SK-N-SH treated with all-trans-retinoic acid at 6 μM for 48 hours (cell line): Measurements from ENCODE around the gene CANT1.

ENCODE experiments used
- ATAC-seq: fragments of 200-7000 bp; cut with Tn5 transposase; 3 replicates; pipeline ENCODE4 v1.9.1; 2020; ENCODE audit warnings: mild to moderate bottlenecking, moderate library complexity
- ARNTL ChIP-seq: fragments of 450-650 bp; formaldehyde crosslinking; IDR thresholded peaks from 2 replicates; pipeline ENCODE4 v1.5.0; 2020; ENCODE audit warnings: low read depth, mild to moderate bottlenecking, moderate library complexity, borderline replicate concordance
- BACH2 ChIP-seq: fragments of 250-450 bp; sonication (Bioruptor Pico); IDR thresholded peaks from 2 replicates; pipeline ENCODE4 v1.9.0; 2021; ENCODE audit warnings: mild to moderate bottlenecking, borderline replicate concordance
- CSDC2 ChIP-seq: fragments of 250-450 bp; sonication (Bioruptor Pico); IDR thresholded peaks from 2 replicates; pipeline ENCODE4 v1.5.0; 2020; ENCODE audit warnings: mild to moderate bottlenecking, moderate library complexity
- ESRRG ChIP-seq: fragments of 250-450 bp; sonication (Bioruptor Pico); IDR thresholded peaks from 2 replicates; pipeline ENCODE4 v1.6.1; 2021; ENCODE audit warnings: mild to moderate bottlenecking
- GLIS3 ChIP-seq: fragments of 250-450 bp; sonication (Bioruptor Pico); IDR thresholded peaks from 2 replicates; pipeline ENCODE4 v1.5.0; 2020; ENCODE audit warnings: mild to moderate bottlenecking, moderate library complexity
- ISL1 ChIP-seq: fragments of 250-450 bp; sonication (Bioruptor Pico); IDR thresholded peaks from 2 replicates; pipeline ENCODE4 v2.1.2; 2022; ENCODE audit warnings: mild to moderate bottlenecking, moderate library complexity
- OSR1 ChIP-seq: fragments of 250-450 bp; sonication (Bioruptor Pico); IDR thresholded peaks from 2 replicates; pipeline ENCODE4 v1.8.0; 2022; ENCODE audit warnings: moderate library complexity, mild to moderate bottlenecking, inconsistent platforms
- PATZ1 ChIP-seq: fragments of 250-450 bp; sonication (Bioruptor Pico); IDR thresholded peaks from 2 replicates; pipeline ENCODE4 v1.8.0; 2020; ENCODE audit warnings: mild to moderate bottlenecking, moderate library complexity, borderline replicate concordance
- SNAI2 ChIP-seq: fragments of 250-450 bp; sonication (Bioruptor Pico); IDR thresholded peaks from 2 replicates; pipeline ENCODE4 v1.5.0; 2020; ENCODE audit warnings: mild to moderate bottlenecking, moderate library complexity
- TCF4 ChIP-seq: fragments of 250-450 bp; sonication (Bioruptor Pico); IDR thresholded peaks from 2 replicates; pipeline ENCODE4 v1.8.0; 2021; ENCODE audit warnings: mild to moderate bottlenecking, moderate library complexity, borderline replicate concordance
- TOX ChIP-seq: fragments of 250-450 bp; sonication (Bioruptor Pico); IDR thresholded peaks from 2 replicates; pipeline ENCODE4 v1.8.0; 2021; ENCODE audit warnings: mild to moderate bottlenecking, moderate library complexity, borderline replicate concordance
- ZC3H10 ChIP-seq: fragments of 250-450 bp; sonication (Bioruptor Pico); IDR thresholded peaks from 2 replicates; pipeline ENCODE4 v1.5.1; 2021; ENCODE audit warnings: mild to moderate bottlenecking, moderate library complexity
- ZFP3 ChIP-seq: fragments of 250-450 bp; sonication (Bioruptor Pico); IDR thresholded peaks from 2 replicates; pipeline ENCODE4 v1.5.0; 2020; ENCODE audit warnings: mild to moderate bottlenecking, moderate library complexity
- ZFP30 ChIP-seq: fragments of 450-650 bp; formaldehyde crosslinking; IDR thresholded peaks from 2 replicates; pipeline ENCODE4 v1.5.0; 2022; ENCODE audit warnings: mild to moderate bottlenecking, moderate library complexity
- ZNF8 ChIP-seq: fragments of 450-650 bp; formaldehyde crosslinking; IDR thresholded peaks from 2 replicates; pipeline ENCODE4 v1.5.0; 2020; ENCODE audit warnings: mild to moderate bottlenecking, moderate library complexity
- TF ChIP-seq, protein P1 (sequence below): fragments of 250-450 bp; sonication (Bioruptor Pico); IDR thresholded peaks from 2 replicates; pipeline ENCODE4 v1.5.1; 2021; ENCODE audit warnings: mild to moderate bottlenecking, moderate library complexity
- TF ChIP-seq, protein P2 (sequence below): fragments of 250-450 bp; sonication (Bioruptor Pico); IDR thresholded peaks from 2 replicates; pipeline ENCODE4 v1.8.0; 2021; ENCODE audit warnings: low read depth, mild to moderate bottlenecking, moderate library complexity, borderline replicate concordance
- TF ChIP-seq, protein P3 (sequence below): fragments of 250-450 bp; sonication (Bioruptor Pico); IDR thresholded peaks from 2 replicates; pipeline ENCODE4 v1.5.1; 2020; ENCODE audit warnings: low read depth, mild to moderate bottlenecking, moderate library complexity

The CANT1 gene

DNA sequence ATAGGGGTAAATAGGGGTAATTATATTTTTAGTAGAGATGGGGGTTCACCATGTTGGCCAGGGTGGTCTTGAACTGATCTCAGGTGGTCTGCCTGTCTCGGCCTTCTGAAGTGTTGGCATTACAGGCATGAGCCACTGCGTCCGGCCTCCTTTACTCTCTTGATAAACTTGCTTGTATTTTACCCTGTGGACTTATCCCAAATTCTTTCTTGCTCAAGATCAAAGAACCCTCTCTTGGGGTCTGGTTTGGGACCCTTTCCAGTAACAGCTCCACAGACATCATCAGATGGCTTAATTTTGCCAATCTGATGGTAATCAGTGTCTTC is 8.8 kb upstream of the CANT1 start:
- no peak for ATAC-seq

DNA sequence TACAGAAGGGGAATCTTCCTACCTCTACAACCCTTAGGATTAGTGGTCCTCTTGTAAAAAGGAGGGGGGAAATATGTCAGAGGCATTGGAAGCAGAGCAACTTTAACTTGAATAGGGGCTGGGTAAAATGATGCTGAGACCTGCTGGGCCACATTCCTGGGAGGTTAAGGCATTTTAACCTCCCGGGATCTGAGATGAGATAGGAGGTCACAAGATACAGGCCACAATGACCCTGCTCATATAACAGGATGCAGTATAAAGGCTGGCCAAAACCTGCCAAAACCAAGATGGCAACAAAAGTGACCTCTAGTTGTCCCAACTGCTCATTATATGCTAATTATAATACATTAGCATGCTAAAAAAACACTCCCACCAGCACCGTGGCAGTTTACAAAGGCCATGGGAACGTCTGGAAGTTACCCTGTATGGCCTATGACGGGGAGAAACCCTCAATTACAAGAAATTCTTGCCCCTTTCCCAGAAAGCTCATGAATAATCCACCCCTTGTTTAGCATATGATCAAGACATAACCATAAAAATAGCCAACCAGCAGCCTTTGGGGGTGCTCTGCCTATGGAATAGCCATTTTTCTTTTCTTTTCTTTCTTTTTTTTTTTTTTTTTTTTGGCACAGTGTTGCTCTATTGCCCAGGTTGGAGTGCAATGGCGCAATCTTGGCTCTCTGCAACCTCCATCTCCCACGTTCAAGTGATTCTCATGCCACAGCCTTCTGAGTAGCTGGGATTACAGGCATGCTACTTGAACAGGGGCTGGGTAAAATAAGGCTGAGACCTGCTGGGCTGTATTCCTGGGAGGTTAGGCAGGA is 8.2 kb upstream of the CANT1 start:
- ATAC-seq = no peak
- TF ChIP-seq TCF4 (CRISPR knock-in tag) = no peak
- TF ChIP-seq, protein P1, sequence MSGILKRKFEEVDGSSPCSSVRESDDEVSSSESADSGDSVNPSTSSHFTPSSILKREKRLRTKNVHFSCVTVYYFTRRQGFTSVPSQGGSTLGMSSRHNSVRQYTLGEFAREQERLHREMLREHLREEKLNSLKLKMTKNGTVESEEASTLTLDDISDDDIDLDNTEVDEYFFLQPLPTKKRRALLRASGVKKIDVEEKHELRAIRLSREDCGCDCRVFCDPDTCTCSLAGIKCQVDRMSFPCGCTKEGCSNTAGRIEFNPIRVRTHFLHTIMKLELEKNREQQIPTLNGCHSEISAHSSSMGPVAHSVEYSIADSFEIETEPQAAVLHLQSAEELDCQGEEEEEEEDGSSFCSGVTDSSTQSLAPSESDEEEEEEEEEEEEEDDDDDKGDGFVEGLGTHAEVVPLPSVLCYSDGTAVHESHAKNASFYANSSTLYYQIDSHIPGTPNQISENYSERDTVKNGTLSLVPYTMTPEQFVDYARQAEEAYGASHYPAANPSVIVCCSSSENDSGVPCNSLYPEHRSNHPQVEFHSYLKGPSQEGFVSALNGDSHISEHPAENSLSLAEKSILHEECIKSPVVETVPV (CRISPR knock-in tag) = no peak
- no peak for TF ChIP-seq PATZ1 (CRISPR knock-in tag)
- no peak for TF ChIP-seq ZC3H10 (CRISPR knock-in tag)
- no peak for TF ChIP-seq CSDC2 (CRISPR knock-in tag)

More for the DNA sequence above, 8.8 kb upstream of the CANT1 start:
- TF ChIP-seq ZNF8 (CRISPR knock-in tag) (no peak), ZFP30 (CRISPR knock-in tag) (no peak), ESRRG (CRISPR knock-in tag) (no peak), CSDC2 (CRISPR knock-in tag) (no peak), ARNTL (CRISPR knock-in tag) (no peak), ZFP3 (no peak), ISL1 (no peak), TCF4 (CRISPR knock-in tag) (no peak), GLIS3 (CRISPR knock-in tag) (no peak), OSR1 (CRISPR knock-in tag) (no peak), TOX (CRISPR knock-in tag) (no peak), PATZ1 (CRISPR knock-in tag) (no peak)
- TF ChIP-seq, protein P2, sequence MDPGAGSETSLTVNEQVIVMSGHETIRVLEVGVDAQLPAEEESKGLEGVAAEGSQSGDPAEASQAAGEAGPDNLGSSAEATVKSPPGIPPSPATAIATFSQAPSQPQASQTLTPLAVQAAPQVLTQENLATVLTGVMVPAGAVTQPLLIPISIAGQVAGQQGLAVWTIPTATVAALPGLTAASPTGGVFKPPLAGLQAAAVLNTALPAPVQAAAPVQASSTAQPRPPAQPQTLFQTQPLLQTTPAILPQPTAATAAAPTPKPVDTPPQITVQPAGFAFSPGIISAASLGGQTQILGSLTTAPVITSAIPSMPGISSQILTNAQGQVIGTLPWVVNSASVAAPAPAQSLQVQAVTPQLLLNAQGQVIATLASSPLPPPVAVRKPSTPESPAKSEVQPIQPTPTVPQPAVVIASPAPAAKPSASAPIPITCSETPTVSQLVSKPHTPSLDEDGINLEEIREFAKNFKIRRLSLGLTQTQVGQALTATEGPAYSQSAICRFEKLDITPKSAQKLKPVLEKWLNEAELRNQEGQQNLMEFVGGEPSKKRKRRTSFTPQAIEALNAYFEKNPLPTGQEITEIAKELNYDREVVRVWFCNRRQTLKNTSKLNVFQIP (CRISPR knock-in tag) = no peak
- TF ChIP-seq, protein P1 (CRISPR knock-in tag) = no peak

GRCh38 chr17:79014158-79014758 is 4.7 kb upstream of the CANT1 start:
- no peak for ATAC-seq
- no peak for TF ChIP-seq ZFP3
- TF ChIP-seq PATZ1 (CRISPR knock-in tag) = no peak
- no peak for TF ChIP-seq BACH2 (CRISPR knock-in tag)
- TF ChIP-seq ZNF8 (CRISPR knock-in tag) = no peak
- TF ChIP-seq, protein P2 (CRISPR knock-in tag) = no peak
- TF ChIP-seq SNAI2 (CRISPR knock-in tag) = no peak
- TF ChIP-seq, protein P3, sequence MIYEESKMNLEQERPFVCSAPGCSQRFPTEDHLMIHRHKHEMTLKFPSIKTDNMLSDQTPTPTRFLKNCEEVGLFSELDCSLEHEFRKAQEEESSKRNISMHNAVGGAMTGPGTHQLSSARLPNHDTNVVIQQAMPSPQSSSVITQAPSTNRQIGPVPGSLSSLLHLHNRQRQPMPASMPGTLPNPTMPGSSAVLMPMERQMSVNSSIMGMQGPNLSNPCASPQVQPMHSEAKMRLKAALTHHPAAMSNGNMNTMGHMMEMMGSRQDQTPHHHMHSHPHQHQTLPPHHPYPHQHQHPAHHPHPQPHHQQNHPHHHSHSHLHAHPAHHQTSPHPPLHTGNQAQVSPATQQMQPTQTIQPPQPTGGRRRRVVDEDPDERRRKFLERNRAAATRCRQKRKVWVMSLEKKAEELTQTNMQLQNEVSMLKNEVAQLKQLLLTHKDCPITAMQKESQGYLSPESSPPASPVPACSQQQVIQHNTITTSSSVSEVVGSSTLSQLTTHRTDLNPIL (CRISPR knock-in tag) = no peak
- TF ChIP-seq ISL1 = no peak
- no peak for TF ChIP-seq ZFP30 (CRISPR knock-in tag)
- no peak for TF ChIP-seq OSR1 (CRISPR knock-in tag)
